HG03565 (cell line): ENCODE measurements around the gene DNHD1.

Source experiments
- ATAC-seq: cut with Tn5 transposase; IDR thresholded peaks from one replicate; pipeline ENCODE4 v1.9.1; 2021; ENCODE audit warnings: mild to moderate bottlenecking, moderate library complexity; ENCODE audit not compliant: unreplicated experiment

DNHD1 gene

GRCh38 chr11:6557761-6558674, 60.9 kb downstream of the DNHD1 start:
- no peak for ATAC-seq

DNA sequence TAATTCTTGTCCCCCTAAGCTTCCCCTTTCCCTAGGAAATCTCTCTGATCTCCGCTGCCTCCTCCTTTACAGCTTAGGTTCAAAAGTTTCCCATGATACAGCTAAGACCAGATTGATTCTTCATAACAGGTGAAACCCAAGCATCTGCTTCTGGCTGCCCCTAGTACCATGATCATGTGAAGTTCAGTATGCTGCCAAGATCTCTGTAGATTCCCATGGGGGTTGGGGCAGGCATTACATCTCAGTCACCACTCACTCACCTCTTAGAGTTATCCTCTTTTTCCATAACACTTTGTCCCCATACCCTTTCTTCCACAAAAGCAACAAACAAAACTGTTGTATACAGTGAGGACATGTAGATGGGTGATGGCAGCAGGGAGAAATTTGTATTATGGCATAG, 62.3 kb downstream of the DNHD1 start:
- no peak for ATAC-seq

DNA sequence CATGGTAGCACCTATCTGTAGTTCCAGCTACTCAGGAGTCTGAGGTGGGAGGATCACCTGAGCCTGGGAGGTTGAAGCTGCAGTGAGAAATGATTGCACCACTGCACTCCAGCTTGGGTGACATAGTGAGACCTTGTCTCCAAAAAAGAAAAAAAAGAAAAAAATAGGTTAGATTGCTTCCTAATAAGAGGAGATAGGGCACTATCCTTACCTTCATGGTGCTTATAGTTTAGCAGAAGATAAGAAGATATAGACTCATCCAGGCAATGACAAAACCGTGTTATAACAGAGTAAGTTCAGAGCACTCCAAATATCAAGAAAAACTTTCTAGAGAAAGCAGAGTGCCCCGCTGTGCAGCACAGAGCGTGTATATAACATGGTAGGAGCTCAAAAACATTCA, 64.2 kb downstream of the DNHD1 start:
- no peak for ATAC-seq

- no peak for ATAC-seq
These were observed 66.1 kb downstream of the DNHD1 start for GRCh38 chr11:6563121-6563619.

- ATAC-seq = no peak
These were observed 66.6 kb downstream of the DNHD1 start for GRCh38 chr11:6563667-6564066.

DNA sequence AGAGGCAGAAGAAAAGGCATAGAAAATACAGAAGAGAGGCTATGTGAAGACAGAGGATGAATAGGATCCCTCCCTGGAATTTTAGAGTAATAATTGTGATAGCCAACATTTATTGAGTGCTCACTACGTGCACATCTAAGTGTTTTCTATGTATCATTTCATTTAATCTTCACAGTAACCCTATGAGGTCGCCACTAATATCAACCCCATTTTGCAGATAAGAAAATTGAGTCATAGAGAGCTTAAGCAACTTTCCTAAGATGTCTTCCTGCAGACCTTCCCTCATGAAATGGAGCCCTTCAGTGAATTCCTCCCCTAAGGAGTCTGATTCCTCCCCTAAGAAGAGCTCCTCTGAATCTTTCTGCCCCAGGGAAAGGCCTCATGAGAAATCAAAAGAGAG, 68.2 kb downstream of the DNHD1 start:
- ATAC-seq = no peak

DNA sequence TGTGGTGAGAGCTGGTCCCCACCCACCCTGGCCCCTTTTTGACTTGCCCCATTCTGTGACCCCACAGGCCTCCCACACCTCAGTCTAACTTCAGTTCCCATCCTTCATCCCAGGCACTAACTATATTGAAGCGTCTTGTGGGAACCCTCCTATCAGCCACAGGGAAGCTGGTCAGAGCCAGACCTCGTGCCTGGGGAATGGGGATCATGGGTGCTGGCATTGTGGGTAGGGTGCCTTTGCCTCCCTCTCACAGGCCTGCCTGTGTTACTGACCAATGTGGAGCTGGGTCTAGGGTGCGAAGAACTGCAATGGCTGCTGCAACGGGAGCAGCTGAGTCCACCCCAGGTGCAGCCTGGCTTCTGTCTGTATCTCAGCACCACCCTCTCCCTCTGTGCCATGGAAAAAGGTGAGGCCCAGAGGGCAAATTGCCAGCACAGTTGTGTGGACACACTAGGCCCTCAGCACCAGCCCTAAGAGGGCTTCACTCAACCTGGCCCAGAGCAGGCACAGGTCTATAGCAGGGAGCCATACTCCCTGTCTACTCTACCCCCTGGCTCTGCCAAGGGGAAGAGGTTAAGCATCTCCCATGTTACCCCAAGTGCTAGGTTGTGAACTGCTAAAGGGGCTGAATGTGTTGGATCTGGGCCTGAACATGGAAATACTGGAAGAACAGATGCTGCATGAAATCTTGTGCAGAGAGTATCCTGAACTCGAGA, 69.1 kb downstream of the DNHD1 start:
- ATAC-seq = no peak

DNA sequence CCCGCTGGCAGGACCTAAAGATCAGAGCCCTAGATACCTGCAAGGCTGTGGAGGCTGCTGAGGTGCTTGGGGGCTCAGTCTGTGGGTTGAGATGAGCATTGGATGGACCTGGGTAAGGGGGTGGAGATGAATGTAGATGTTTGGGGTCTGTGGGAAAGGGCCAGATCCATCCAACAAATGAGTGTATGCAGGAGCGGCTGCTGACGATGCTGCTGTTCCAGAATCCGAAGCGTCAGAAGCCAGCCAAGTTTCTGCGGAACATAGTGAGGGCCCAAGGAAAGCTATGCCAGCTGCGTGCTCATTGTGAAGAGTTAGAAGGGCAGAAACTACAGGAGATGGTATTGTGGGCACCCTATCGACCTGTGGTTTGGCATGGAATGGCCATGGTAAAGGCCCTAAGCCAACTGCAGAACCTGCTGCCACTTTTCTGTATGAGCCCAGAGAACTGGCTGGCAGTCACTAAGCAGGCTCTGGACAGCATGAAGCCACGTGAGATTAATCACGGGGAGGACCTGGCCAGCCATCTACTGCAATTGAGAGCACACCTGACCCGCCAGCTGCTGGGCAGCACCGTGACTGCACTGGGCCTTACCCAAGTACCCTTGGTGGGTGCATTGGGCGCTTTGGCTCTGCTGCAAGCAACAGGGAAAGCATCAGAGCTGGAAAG, 69.8 kb downstream of the DNHD1 start:
- ATAC-seq = no peak

GRCh38 chr11:6567371-6567745, 70.3 kb downstream of the DNHD1 start:
- ATAC-seq = no peak

DNA sequence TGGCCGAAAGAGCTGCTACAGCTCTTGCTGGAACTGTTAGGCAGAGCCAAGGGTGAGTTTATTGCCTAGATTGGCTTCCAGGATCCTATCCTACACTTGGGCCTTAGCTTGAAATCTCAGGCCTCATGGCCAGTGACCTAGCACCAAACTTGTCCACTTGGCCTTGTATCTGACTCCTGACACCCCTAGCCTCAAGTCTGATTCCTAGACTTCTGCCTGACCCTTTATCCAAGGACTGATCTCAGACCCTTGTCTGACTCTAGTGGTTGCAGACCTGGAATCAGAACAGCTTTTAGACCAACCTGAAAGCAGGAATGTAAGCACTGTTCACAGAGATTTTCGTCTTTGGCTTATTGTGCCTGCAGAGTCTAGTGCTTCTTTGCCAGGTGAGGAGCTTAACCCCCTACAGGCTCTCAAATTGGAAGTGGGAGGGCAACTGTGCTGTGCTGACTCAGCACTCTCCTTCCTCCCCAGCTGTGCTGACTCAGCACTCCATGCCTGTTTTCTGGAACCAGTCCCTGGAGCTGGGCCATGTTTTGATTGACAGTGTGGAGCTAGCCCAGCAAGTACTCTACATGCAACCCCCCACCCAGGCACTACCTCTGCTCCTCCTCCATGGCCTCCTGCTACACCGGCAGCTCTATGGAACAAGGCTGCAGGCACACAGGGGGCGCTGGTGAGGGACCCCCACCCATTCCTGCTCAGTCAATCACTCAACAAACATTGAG, 71.3 kb downstream of the DNHD1 start:
- no peak for ATAC-seq

DNA sequence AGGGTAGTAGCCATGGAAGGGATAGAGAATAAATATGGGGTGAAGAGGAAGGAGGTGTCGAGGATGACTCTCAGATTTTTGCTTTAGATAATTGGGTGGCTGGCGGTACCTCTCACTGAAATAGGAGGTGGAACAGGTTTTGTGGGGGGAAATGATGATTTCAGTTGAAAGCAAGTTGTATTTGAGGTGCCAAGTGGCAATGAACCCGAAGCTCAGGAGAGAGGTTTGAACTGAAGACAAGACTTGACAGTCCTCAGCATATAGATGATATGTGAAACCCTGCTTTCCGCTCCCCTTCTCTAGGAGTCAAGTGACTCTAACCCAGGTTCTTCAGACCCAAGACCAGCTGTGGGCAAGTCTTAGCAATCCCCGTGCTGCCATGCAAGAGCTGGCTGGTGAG, 72.6 kb downstream of the DNHD1 start:
- no peak for ATAC-seq

DNA sequence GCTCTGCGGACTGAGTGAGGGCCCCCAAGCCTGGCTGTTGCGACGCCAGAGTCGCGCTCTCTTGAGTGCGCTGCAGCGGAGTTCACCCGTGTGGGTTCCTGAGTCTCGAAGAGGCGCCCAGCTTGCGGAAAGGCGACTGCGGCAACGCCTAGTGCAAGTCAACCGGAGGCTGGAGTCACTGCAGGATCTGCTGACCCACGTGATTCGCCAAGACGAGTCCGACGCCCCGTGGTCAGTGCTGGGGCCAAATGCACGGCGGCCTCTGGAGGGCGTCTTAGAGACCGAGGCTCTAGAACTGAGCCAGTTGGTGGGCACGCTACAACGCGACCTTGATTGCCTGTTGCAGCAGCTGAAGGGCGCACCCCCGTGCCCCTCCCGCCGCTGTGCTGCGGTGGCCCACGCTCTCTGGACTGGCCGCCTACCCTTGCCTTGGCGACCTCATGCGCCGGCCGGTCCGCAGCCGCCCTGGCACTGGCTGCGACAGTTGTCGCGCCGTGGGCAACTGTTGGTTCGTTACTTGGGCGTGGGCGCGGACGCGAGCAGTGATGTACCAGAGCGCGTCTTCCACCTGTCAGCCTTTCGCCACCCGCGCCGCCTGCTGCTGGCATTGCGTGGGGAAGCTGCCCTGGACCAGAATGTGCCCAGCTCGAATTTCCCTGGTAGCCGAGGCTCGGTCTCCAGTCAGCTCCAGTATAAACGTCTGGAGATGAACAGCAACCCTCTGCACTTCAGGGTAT, 73.8 kb downstream of the DNHD1 start:
- ATAC-seq = no peak

DNA sequence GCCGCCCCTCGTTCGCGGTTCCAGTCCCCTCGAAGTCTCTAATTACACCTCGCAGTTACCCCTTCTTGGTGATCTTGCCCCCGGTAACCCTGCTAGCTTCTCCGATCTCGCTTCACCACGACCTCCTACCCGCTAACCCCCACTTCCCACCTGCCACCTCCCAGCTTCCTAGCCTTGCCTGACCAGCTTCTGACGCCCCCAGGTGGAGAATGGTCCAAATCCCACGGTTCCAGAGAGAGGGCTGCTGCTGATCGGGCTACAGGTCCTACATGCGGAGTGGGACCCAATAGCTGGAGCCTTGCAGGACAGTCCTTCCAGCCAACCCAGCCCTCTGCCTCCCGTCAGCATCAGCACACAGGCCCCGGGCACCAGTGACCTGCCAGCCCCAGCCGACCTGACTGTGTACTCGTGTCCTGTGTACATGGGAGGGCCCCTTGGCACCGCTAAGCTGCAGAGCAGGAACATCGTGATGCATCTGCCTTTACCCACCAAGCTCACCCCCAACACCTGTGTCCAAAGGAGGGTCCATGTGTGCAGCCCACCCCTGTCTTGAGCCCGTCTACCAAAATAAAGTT, 74.4 kb downstream of the DNHD1 start:
- ATAC-seq = no peak

DNA sequence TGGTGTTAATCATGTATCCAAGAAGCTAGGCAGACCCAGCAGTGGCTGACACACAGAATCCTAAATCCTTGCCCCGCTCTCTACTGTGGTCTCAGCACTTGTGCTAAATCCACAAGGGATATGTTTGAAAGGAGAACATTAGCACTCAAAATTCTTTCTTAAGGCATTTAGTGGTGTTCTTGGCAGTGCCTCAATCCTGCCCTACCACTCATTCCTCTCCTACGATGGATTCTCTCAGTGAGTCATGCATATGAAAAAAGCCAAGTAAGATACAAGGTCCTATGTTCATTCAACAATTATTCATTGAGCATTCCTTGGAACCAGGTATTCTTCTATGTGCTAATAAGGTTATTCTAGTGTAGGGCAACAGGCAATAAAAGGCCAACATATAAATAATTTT, 75.1 kb downstream of the DNHD1 start:
- no peak for ATAC-seq

GRCh38 chr11:6574816-6575715, 78.0 kb downstream of the DNHD1 start:
- ATAC-seq = no peak

- no peak for ATAC-seq
These were observed 79.6 kb downstream of the DNHD1 start for GRCh38 chr11:6576471-6577373.

- ATAC-seq = no peak
These were observed 81.1 kb downstream of the DNHD1 start for GRCh38 chr11:6578134-6578533.

- no peak for ATAC-seq
These were observed 82.6 kb downstream of the DNHD1 start for GRCh38 chr11:6579681-6580080.
